ENCODE results near the gene AUTS2.

- TF ChIP-seq CTCF (IDR thresholded peaks at IDR 0.05; ENCODE audit: low read depth, low read length, missing input control) (no peak), FOXA1 (IDR thresholded peaks at IDR 0.05) (no peak)
Measured at GRCh38 chr7:70649323-70649722, 1051.0 kb downstream of the AUTS2 start.
